Measurements from ENCODE around the gene CCDC12.

CCDC12 gene

GRCh38 chr3:46888705-46889104, 87.8 kb downstream of the CCDC12 start:
- DNase-seq: no peak

DNA sequence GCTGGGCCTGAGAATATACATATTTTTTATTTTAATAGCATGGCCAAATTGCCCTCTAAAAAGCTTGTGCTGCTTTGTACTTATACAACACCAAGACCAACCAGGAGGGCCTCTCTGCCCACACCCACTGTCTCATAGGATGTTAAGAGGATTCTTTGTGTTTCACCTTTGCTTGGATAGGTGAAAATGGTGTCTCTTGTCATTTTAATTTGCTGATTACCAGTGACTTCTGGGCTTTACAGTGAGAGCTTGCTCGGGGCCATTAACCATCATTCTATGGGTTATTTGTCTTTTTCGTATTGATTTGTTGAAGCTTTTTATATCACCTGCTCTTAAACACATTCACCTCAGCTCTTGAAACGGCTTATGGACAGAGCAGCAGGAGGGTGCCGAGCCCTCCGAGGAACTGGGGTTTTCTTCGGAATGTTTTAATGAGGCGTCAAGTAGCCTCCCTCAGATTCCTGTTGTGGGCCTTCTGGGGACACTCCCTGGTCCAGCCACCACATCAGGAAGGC, 88.5 kb downstream of the CCDC12 start:
- no peak for DNase-seq

- no peak for DNase-seq
Observed at GRCh38 chr3:46885612-46886011, 90.9 kb downstream of the CCDC12 start.

GRCh38 chr3:46884929-46885328, 91.6 kb downstream of the CCDC12 start:
- no peak for DNase-seq

GRCh38 chr3:46884427-46884826, 92.1 kb downstream of the CCDC12 start:
- no peak for DNase-seq

GRCh38 chr3:46883830-46884185, 92.7 kb downstream of the CCDC12 start:
- no peak for DNase-seq

DNA sequence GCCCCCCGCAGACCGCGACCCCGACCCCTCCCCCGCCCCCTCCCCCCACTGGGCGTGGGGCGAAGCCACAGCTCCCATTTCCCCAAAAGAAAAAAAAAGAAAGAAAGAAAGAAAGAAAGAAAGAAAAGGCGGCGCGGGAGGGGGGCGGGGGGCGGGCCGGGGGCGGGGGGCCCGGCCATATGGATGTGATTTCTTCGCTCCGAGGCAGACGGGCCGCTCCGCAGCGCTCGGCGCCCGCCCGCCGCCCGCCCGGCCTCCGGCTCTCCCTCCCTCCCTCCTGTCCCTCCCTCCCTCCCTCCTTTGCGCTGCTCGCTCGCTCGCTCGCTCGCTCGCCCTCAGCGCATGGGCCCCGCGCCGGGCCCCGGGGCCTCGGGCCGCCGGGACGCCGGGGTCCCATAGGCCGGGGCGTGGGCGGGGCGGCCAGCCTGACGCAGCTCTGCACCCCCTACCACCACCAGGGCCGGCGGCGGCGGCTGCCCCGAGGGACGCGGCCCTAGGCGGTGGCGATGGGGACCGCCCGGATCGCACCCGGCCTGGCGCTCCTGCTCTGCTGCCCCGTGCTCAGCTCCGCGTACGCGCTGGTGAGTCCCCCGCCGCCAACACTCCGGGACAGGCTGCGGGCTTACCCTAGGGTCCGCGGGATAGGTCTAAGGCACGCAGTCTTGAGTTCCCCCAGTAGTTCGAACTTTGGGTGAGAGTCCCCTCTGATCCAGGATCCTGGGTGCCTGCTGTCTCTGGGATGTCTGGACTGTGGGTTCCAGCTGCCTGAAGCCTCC, 93.3 kb downstream of the CCDC12 start:
- no peak for DNase-seq

GRCh38 chr3:46882377-46883053, 94.0 kb downstream of the CCDC12 start:
- DNase-seq: no peak

DNA sequence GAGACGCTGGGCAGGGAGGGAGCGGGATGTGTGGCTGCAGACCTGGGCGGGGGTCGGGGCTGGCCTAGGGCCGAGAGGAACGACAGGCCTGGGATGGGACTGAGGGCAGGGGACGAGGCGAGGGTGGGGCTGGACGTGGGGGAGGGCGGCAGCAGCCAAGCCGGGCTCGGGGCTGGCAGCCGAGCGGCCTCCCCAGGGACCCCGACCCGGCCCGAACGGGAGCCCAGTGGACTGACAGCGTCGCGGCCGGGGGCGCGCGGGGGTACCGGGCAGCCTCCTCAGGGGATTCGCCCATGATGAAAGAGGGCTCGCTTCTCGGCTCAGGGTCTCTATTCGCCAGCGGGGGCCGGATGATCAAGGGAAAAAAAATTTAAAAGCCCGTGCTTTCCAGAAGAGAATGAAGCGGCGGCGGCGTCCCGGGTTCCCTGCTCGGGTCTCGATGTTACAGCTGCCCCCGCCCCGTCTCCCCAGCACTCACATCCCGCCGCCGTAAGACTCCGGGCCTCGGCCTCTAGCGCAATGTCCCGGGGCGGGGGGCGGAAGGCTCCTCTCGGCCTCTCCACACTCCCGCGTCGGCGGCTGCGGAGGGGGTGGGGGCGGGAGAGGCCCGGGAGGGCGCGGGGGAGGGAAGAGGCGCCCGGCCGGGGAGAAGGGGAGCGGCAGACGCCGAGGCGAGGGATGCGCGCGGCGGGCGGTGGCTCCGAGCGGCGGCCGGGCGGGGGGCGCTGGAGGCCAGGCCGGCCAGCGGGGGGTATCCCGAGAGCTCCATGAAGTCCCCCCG, 94.8 kb downstream of the CCDC12 start:
- DNase-seq: no peak

DNA sequence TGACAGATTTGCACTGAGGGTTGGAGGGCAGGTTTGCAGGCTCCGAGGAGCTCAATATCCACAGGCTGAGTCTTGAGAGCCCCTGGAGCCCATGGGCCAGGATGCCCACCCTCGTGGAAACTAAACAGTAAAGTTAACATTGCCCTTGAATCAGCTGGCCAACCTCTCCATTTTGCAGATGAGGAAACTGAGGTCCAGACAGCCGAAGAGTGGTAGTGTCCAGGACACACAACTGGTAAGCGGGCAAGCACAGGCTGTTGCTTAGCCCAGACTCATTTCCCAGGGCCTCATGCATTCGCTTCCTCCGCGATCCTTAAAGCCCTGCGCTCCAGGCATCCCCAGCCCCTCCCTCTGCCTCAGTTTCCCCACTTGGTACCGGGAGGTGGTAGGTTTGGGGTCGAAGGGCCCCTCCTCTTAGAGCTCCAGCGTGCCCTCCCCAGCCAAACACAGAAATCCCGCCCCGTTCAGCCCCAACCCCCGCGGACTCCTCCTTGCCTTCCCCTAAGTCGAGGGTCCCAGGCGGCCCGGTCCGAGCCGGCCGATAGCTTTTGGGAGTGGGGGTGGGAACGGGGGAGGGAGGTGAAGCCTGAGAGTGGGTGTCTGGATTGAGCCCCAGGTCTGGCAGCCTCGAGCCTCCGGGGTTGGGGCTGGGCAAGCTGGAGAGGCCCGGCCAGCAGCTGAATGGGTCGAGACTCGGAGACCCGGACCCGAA, 95.5 kb downstream of the CCDC12 start:
- no peak for DNase-seq

DNA sequence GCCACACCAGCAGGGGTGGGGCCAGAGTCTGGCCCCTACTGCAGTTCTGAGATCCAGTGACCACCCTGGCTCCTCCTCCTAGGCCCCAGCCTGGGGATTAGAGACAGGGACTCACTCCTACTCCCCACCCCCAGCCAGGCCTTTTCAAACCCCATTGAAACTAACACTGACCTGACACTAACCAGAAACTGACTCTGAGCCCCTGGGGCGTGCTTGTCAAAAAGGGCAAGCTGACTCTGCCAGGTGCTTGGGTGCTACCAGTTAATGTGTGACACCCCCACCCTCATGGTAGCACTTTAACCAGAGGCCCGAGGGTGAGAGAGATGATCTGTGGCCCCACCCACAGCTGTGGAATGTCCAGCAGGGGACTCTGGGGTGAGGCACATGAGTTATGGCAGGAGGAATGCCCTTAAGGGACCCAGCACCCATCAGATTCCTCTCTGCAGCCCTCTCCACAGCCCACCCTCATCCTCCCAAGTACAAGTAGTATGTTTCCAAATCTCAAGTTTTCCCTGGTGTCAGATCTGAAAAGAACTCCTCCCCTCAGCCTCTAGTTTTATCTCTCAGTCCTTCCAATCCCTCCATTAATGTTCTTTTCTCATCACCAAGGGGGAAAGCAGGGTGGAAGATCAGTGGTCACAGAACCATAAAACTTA, 97.6 kb downstream of the CCDC12 start:
- no peak for DNase-seq

DNA sequence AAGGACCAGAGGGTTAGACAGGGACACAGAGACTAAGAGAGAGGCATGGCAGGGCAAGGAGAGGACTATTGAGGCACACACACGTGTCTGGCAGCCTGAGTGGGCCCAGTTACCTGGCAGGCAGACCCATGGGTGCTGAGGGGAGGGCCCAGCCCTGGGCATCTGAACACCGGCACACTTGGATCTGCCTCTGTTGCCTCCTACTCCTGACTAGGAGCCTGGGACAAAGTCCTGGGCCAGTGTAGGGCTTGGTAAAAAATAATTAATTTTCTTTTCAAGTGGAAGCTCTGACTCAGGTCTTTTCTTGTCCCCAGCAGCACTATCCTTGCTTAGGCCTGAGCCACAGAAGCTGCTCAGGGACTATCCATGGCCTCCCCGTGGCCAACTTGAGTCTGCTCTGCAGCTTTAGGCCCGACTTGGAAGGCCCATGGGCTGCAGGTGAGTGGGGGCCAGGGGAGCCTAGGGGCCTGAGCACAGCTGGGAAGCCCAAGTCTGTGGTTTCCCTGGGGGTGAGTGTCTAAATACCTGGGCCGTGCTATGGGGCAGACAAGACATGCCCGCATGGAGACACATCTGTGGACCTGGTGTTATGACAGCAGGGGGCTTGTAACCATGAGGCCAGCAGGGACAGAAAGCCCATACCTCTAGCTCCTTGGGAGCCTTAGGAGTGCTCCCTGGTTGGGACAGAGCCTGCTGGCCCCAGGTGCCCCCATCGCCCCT, 99.0 kb downstream of the CCDC12 start, which contains the start of gene PTH1R:
Gene PTH1R, plus strand, starts transcription at position 316 of the 720 bp plus-strand sequence. CDS start 5,839 bp downstream, outside the sequence.
- DNase-seq: no peak

- no peak for DNase-seq
Observed at GRCh38 chr3:46876313-46877300, 99.9 kb downstream of the CCDC12 start.

DNA sequence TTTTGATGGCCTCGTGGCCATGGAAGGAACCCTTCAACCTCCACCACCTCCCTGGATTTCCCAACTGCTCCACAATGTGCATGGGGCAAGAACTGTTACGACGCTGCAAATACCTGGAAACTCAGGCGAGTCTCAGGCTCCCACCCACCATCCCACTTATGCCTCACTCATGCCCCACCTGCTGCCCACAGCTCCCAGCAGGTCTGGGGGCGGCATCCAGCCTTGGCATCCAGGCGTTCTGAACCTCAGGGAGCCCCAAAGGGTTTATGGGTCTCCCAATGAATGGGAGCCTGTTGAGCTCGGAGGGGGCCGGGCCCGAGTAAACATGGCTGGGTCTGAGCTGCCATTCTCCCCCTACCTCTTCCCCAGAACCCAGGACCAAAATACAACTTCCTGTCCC, 101.0 kb downstream of the CCDC12 start:
- no peak for DNase-seq

DNA sequence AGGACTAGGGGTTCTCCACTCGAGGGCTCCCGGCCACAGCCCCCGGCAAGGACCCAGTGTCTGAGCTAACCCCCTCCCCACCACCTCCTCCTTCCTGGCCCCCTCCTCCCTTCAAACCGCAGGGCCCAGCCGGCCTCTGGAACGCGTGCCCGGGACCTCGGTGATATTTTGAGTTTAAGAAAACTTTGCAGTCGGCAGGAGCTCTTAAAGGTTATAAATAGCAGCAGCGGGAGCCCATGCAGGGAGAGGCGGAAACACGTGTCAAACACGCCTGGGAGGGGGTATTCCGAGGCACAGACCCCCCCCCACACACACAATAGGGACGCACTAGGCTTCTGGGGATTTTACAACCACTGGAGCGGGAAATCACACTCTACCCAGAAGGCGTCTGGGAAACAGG, 102.1 kb downstream of the CCDC12 start:
- no peak for DNase-seq

GRCh38 chr3:46873521-46873920, 103.0 kb downstream of the CCDC12 start:
- DNase-seq: no peak

Data from CD4-positive, alpha-beta T cell treated with Interferon gamma for 1 hour (primary cell).